Nasal cavity respiratory epithelium epithelial cell of viscerocranial mucosa (primary cell): ENCODE data around the gene OR2T3. TPM values are rescaled to one million over a fixed set of nuclear protein-coding genes. Genes with fewer than 3 reads are reported as not detected.

Experiments used
- total RNA-seq: library from RNA; depleted of rRNA; stranded (reverse); fragments of >200 nt; gene quantifications from 2 replicates; pipeline ENCODE4 v1.2.3, GENCODE V29; 2014

Gene OR2T3, protein sequence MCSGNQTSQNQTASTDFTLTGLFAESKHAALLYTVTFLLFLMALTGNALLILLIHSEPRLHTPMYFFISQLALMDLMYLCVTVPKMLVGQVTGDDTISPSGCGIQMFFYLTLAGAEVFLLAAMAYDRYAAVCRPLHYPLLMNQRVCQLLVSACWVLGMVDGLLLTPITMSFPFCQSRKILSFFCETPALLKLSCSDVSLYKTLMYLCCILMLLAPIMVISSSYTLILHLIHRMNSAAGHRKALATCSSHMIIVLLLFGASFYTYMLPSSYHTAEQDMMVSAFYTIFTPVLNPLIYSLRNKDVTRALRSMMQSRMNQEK
- not detected in 2 replicates for total RNA-seq

DNA sequence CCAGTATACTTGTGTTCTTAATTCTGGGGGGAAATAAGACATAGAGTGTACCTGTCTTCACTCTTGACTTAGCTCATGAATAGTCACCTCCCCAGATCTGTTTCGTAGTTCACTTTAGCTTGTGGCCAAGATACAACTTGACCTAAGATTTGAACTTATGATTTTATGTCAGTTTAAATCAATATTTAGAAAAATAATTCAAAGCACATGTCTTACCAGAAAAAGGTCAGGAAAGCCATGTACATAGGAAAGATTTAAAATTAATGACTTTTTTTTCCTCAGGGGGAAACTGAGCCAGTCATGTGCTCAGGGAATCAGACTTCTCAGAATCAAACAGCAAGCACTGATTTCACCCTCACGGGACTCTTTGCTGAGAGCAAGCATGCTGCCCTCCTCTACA is at the start of gene OR2T3:
OR2T3 (plus strand) TSS at position 301 of the 400 bp plus-strand sequence; CDS start at position 301, 0 bp downstream.

GRCh38 chr1:248445399-248445798 is 27.8 kb upstream of the OR2T3 start, which contains the start of gene OR2T2:
TSS of gene OR2T2 (plus strand) at chr1:248445637. CDS start at chr1:248452798, 7,161 bp downstream.

DNA sequence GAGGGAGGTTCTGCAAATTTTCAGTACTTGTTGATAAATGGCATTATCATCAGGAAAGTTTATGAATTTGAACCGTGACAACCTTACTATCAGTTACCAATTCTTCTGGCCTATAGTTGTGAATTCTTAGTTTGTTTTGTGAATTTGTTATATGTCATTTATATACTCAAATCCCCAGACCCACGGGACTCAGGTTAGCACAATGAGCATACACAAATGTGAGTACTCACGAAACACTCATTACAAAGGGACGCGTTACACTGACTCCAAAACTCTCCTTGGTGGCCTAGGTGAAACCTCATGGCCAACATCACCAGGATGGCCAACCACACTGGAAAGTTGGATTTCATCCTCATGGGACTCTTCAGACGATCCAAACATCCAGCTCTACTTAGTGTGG is 15.1 kb downstream of the OR2T3 start, which contains the start of gene OR2T5:
OR2T5 (plus strand) TSS at position 301 of the 400 bp plus-strand sequence; CDS start at position 301, 0 bp downstream.

DNA sequence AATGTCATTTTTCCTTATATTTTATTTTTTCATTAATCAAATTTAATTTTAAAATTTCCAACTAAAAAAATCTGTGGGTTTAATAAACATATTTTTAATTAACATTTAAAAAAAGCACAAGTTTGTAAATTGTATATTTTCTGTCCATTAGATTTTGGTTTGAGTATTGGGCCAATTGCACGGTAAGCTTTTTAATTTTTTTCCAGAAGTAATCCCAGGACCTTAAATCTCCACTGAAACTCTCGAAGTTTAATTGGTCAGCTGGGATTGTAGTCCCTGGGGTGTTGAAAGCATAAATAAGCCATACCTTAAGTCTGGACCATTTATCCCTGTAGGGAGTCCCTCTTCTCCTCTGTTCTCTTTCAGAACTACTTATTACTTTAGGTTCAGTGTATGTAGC is 34.6 kb downstream of the OR2T3 start, which contains the start of gene OR2G6:
OR2G6 (plus strand) TSS at position 301 of the 400 bp plus-strand sequence. CDS start 13,574 bp downstream, outside the sequence.

Other genes starting within 250 kb of the OR2T3 start
- gene OR2M4, start 241.9 kb upstream of the OR2T3 start, total RNA-seq = not detected in 2 replicates
- gene OR2T33, start 195.4 kb upstream of the OR2T3 start, total RNA-seq = not detected in 2 replicates
- not detected in 2 replicates for gene OR2T12, start 169.9 kb upstream of the OR2T3 start, total RNA-seq
- not detected in 2 replicates for gene OR2M7, start 148.8 kb upstream of the OR2T3 start, total RNA-seq
- gene OR14C36, start 124.6 kb upstream of the OR2T3 start, total RNA-seq = not detected in 2 replicates
- gene OR2T4, start 111.7 kb upstream of the OR2T3 start, total RNA-seq = not detected in 2 replicates
- not detected in 2 replicates for gene OR2T6, start 97.6 kb upstream of the OR2T3 start, total RNA-seq
- gene OR2T1, start 70.3 kb upstream of the OR2T3 start, total RNA-seq = not detected in 2 replicates
- not detected in 2 replicates for gene OR2T2, start 27.7 kb upstream of the OR2T3 start, total RNA-seq
- not detected in 2 replicates for gene OR2T5, start 15.2 kb downstream of the OR2T3 start, total RNA-seq
- not detected in 2 replicates for gene OR2G6, start 34.7 kb downstream of the OR2T3 start, total RNA-seq
- not detected in 2 replicates for gene OR2T29, start 89.4 kb downstream of the OR2T3 start, total RNA-seq
- gene OR2T34, start 101.4 kb downstream of the OR2T3 start, total RNA-seq = not detected in 2 replicates
- not detected in 2 replicates for gene OR2T10, start 124.3 kb downstream of the OR2T3 start, total RNA-seq
- not detected in 2 replicates for gene OR2T11, start 161.7 kb downstream of the OR2T3 start, total RNA-seq
- not detected in 2 replicates for gene OR2T35, start 171.9 kb downstream of the OR2T3 start, total RNA-seq
- gene OR2T27, start 182.2 kb downstream of the OR2T3 start, total RNA-seq = not detected in 2 replicates
- not detected in 2 replicates for gene OR14I1, start 229.4 kb downstream of the OR2T3 start, total RNA-seq